Measurements from ENCODE around the gene ARAF.

The ARAF gene

DNA sequence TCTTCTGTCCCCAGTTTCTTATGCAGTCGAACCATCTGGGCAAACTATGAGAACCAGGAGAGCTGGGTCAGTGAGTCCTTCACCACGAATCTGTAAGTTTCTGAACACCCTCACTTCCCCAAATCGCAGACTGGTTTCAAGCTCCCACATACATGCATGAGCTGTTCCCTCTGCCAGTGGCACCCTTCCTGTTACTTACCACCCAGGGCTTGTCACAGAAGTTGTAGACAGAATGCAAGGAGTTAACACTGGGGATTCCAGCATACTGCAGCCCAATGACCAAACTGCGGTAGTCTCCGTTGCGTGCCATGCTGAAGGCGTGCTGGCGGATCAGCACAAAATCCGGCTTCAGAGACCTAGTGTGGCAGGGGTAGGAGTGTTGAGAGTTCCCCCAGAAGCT lies 44.0 kb downstream of the ARAF start:
- H3K79me1 ChIP-seq (ENCODE audit: low read length), result no peaks in the 10 kb centered on the region
- H3K23ac ChIP-seq (ENCODE audit: low read length), result no peak overlapping the region
- no CpG with 5 or more reads among the region's 9 CpGs for WGBS (ENCODE audit: extremely low coverage, insufficient coverage, low lambda C conversion rate)
- H3K27me3 ChIP-seq (ENCODE audit: insufficient read depth, low read length, poor library complexity), result no peaks in the 10 kb centered on the region
- no peak overlapping the region for H2BK120ac ChIP-seq (ENCODE audit: low read depth, low read length)
- no peak overlapping the region for H3K18ac ChIP-seq (ENCODE audit: low read length)
- H4K8ac ChIP-seq (ENCODE audit: low read depth, low read length), result no peak overlapping the region
- H3K9ac ChIP-seq (ENCODE audit: low read length), result no peak overlapping the region
- H2AK5ac ChIP-seq (ENCODE audit: low read length), result no peak overlapping the region
- H3K4me3 ChIP-seq (ENCODE audit: low read length), result no peak overlapping the region
- no peak overlapping the region for H3K4ac ChIP-seq (ENCODE audit: low read depth, low read length)
- H3K4me2 ChIP-seq (ENCODE audit: low read length), result no peak overlapping the region
- peaks cover 2% of the 10 kb centered on the region for H3K4me1 ChIP-seq (ENCODE audit: control insufficient read depth, low read depth, low read length)
- no peak overlapping the region for H4K5ac ChIP-seq (ENCODE audit: low read length)
- no peak overlapping the region for H3K56ac ChIP-seq (ENCODE audit: low read length)
- H3K27ac ChIP-seq (ENCODE audit: low read depth, low read length), result no peak overlapping the region
- H3K79me2 ChIP-seq (ENCODE audit: control insufficient read depth, insufficient read depth, low read length), result no peaks in the 10 kb centered on the region
- H2BK5ac ChIP-seq (ENCODE audit: low read length), result no peak overlapping the region
- H3K36me3 ChIP-seq (ENCODE audit: control insufficient read depth, insufficient read depth, low read length), result no peaks in the 10 kb centered on the region
- H2BK15ac ChIP-seq (replicated peaks; ENCODE audit: low read depth), result no peak overlapping the region
- no peak for DNase-seq

DNA sequence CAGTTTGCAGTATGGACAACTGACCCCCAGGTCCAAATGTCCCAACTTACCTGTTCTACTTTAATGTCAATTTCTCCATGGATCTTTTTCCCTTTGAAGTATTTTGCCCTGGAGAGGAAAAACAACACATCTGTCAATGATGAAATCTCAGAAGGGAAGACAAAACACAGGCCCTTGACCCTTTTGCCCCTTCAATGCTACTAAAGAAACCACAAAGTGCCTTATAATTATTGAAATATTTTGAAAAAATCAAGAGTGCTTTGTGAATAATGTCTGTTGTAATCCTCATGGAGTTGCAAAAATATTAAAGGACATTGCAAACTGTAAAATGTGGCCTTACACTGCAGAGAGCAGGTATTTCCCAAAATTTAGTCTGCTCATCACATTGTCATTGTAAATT lies 46.1 kb downstream of the ARAF start:
- no peak overlapping the region for H3K9ac ChIP-seq (ENCODE audit: low read length)
- no peak overlapping the region for H3K4me2 ChIP-seq (ENCODE audit: low read length)
- no peak overlapping the region for H4K8ac ChIP-seq (ENCODE audit: low read depth, low read length)
- no peak overlapping the region for H3K56ac ChIP-seq (ENCODE audit: low read length)
- H3K27me3 ChIP-seq (ENCODE audit: insufficient read depth, low read length, poor library complexity), result no peaks in the 10 kb centered on the region
- H3K4me1 ChIP-seq (ENCODE audit: control insufficient read depth, low read depth, low read length), result peaks cover 2% of the 10 kb centered on the region
- no peak overlapping the region for H3K4me3 ChIP-seq (ENCODE audit: low read length)
- H2BK120ac ChIP-seq (ENCODE audit: low read depth, low read length), result no peak overlapping the region
- no peak overlapping the region for H3K4ac ChIP-seq (ENCODE audit: low read depth, low read length)
- H4K5ac ChIP-seq (ENCODE audit: low read length), result no peak overlapping the region
- no peak overlapping the region for H2AK5ac ChIP-seq (ENCODE audit: low read length)
- H3K79me2 ChIP-seq (ENCODE audit: control insufficient read depth, insufficient read depth, low read length), result no peaks in the 10 kb centered on the region
- H3K79me1 ChIP-seq (ENCODE audit: low read length), result no peaks in the 10 kb centered on the region
- H3K23ac ChIP-seq (ENCODE audit: low read length), result no peak overlapping the region
- no peak overlapping the region for H2BK5ac ChIP-seq (ENCODE audit: low read length)
- H3K36me3 ChIP-seq (ENCODE audit: control insufficient read depth, insufficient read depth, low read length), result no peaks in the 10 kb centered on the region
- H2BK15ac ChIP-seq (replicated peaks; ENCODE audit: low read depth), result no peak overlapping the region
- H3K18ac ChIP-seq (ENCODE audit: low read length), result no peak overlapping the region
- no peak for DNase-seq
- no peak overlapping the region for H3K27ac ChIP-seq (ENCODE audit: low read depth, low read length)

DNA sequence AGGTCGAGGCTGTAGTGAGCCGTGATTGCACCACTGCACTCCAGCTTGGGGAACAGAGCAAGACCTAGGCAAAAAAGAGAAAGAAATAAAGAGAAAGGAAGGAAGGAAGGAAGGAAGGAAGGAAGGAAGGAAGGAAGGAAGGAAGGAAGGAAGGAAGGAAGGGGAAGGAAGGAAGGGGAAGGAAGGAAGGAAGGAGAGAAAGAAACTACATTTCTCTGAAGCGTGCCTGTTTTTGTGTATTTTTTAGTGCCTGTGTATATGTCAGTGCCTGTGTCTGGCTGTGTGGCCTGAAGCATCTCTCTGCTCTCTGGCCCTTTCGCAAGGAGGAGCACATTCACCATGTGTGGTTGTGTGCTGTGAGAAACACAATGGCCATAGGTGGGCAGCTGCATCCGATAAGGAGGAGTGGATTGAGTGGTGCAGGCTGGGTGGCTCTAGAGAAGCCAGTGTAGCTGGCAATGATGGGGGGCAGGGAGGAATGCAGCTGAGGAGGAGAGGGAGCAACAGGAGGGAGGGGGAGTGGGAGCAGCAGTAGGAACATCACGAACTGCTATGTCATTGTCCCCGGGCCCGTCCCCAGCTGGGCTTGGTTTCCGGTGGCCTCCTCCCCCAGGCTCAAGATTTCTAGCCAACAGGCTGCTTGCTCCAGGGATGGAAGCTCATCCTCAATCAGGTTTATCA lies 47.3 kb downstream of the ARAF start:
- no CpG with 5 or more reads among the region's 9 CpGs for WGBS (ENCODE audit: extremely low coverage, insufficient coverage, low lambda C conversion rate)
- H3K4me3 ChIP-seq (ENCODE audit: low read length), result no peak overlapping the region
- peak; percentile 92 for DNase-seq

DNA sequence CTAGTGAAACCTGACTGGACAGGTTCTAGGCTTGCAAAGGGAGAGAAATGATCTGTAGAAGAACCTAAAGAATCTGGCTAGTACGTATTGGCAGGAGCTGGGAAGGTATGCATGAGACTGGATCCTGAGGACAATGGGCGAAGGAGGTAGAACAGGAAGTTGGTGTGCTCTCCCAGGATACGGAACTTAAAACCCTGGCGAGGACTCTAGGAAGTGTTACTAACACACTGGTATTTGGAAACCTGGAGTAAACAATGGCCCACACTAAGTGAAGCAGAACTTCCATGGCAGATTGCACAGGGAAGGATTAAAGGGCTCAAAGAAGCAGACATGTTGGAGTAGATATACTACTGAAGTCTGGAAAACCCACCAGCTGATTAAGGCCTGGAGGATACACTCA lies 49.5 kb downstream of the ARAF start:
- WGBS (ENCODE audit: extremely low coverage, insufficient coverage, low lambda C conversion rate), result no CpG with 5 or more reads among the region's 4 CpGs
- no peak overlapping the region for H3K23ac ChIP-seq (ENCODE audit: low read length)
- no peak overlapping the region for H3K27ac ChIP-seq (ENCODE audit: low read depth, low read length)
- no peak overlapping the region for H3K4me2 ChIP-seq (ENCODE audit: low read length)
- H3K36me3 ChIP-seq (ENCODE audit: control insufficient read depth, insufficient read depth, low read length), result no peaks in the 10 kb centered on the region
- no peak overlapping the region for H3K56ac ChIP-seq (ENCODE audit: low read length)
- peaks cover 2% of the 10 kb centered on the region for H3K4me1 ChIP-seq (ENCODE audit: control insufficient read depth, low read depth, low read length)
- no peak overlapping the region for H4K5ac ChIP-seq (ENCODE audit: low read length)
- no peak overlapping the region for H3K4ac ChIP-seq (ENCODE audit: low read depth, low read length)
- no peak for DNase-seq
- H3K9ac ChIP-seq (ENCODE audit: low read length), result no peak overlapping the region
- H3K27me3 ChIP-seq (ENCODE audit: insufficient read depth, low read length, poor library complexity), result no peaks in the 10 kb centered on the region
- H2AK5ac ChIP-seq (ENCODE audit: low read length), result no peak overlapping the region
- no peaks in the 10 kb centered on the region for H3K79me2 ChIP-seq (ENCODE audit: control insufficient read depth, insufficient read depth, low read length)
- H4K8ac ChIP-seq (ENCODE audit: low read depth, low read length), result no peak overlapping the region
- no peak overlapping the region for H2BK120ac ChIP-seq (ENCODE audit: low read depth, low read length)
- H2BK15ac ChIP-seq (replicated peaks; ENCODE audit: low read depth), result no peak overlapping the region
- no peaks in the 10 kb centered on the region for H3K79me1 ChIP-seq (ENCODE audit: low read length)
- H3K18ac ChIP-seq (ENCODE audit: low read length), result no peak overlapping the region
- H3K4me3 ChIP-seq (ENCODE audit: low read length), result no peak overlapping the region
- H2BK5ac ChIP-seq (ENCODE audit: low read length), result no peak overlapping the region

More for the DNA sequence above, 47.3 kb downstream of the ARAF start:
- Histone ChIP-seq H4K5ac (ENCODE audit: low read length) (no peak overlapping the region), H3K27ac (ENCODE audit: low read depth, low read length) (no peak overlapping the region), H2AK5ac (ENCODE audit: low read length) (no peak overlapping the region), H4K8ac (ENCODE audit: low read depth, low read length) (no peak overlapping the region), H3K79me2 (ENCODE audit: control insufficient read depth, insufficient read depth, low read length) (no peaks in the 10 kb centered on the region), H3K23ac (ENCODE audit: low read length) (no peak overlapping the region), H3K36me3 (ENCODE audit: control insufficient read depth, insufficient read depth, low read length) (no peaks in the 10 kb centered on the region), H3K56ac (ENCODE audit: low read length) (peak overlapping the region; percentile 84), H3K18ac (ENCODE audit: low read length) (no peak overlapping the region), H3K4me1 (ENCODE audit: control insufficient read depth, low read depth, low read length) (peaks cover 2% of the 10 kb centered on the region), H3K27me3 (ENCODE audit: insufficient read depth, low read length, poor library complexity) (no peaks in the 10 kb centered on the region), H3K79me1 (ENCODE audit: low read length) (no peaks in the 10 kb centered on the region), H3K4ac (ENCODE audit: low read depth, low read length) (peak overlapping the region; percentile 76), H2BK15ac (replicated peaks; ENCODE audit: low read depth) (no peak overlapping the region), H2BK5ac (ENCODE audit: low read length) (peak overlapping the region; percentile 67), H3K4me2 (ENCODE audit: low read length) (no peak overlapping the region), H2BK120ac (ENCODE audit: low read depth, low read length) (no peak overlapping the region), H3K9ac (ENCODE audit: low read length) (no peak overlapping the region)

DNA sequence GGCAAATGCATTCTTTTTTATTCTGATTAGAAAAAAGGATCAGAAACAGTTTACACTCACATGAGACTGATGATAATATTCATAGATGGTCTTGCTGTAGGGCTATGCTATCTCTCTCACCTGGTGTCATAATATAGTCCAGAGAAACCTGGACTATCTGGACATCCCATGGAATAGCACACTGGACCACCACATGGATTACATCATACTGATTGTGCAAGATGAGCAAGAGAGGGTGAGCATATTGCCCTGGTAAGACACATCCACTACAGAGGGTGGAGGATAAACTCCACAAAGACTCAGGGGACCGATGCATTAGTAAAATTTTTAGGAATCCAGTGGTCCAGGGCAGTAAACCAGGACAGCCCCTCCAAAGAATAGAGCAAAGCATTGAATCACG lies 50.5 kb downstream of the ARAF start:
- WGBS (ENCODE audit: extremely low coverage, insufficient coverage, low lambda C conversion rate), result no CpG with 5 or more reads among the region's 2 CpGs

DNA sequence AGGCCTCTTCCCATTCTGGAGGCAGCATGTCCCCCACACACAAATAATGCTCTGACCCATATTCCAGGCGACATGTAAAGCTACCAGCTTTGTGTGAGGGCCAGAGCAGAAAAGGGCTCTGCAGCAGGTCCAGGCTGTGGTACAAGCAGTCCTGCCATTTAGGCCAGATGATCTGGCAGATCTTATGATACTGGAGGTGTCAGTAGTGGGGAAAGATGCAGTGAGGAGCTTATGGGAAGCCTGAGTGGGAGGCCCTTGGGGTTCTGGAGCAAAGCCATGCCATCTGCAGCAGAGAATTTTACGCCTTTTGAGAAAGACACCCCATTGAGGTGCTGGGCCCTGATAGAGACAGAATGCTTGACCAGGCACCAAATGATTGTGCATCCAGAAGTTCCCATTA lies 50.9 kb downstream of the ARAF start:
- no peak for DNase-seq
- WGBS (ENCODE audit: extremely low coverage, insufficient coverage, low lambda C conversion rate), result no CpG with 5 or more reads among the region's 2 CpGs
- H2BK120ac ChIP-seq (ENCODE audit: low read depth, low read length), result no peak overlapping the region
- H3K4me1 ChIP-seq (ENCODE audit: control insufficient read depth, low read depth, low read length), result peaks cover 2% of the 10 kb centered on the region
- H3K27me3 ChIP-seq (ENCODE audit: insufficient read depth, low read length, poor library complexity), result no peaks in the 10 kb centered on the region
- no peak overlapping the region for H3K56ac ChIP-seq (ENCODE audit: low read length)
- no peaks in the 10 kb centered on the region for H3K36me3 ChIP-seq (ENCODE audit: control insufficient read depth, insufficient read depth, low read length)
- H4K5ac ChIP-seq (ENCODE audit: low read length), result no peak overlapping the region
- no peak overlapping the region for H2BK15ac ChIP-seq (replicated peaks; ENCODE audit: low read depth)
- H3K4me2 ChIP-seq (ENCODE audit: low read length), result no peak overlapping the region
- no peak overlapping the region for H2BK5ac ChIP-seq (ENCODE audit: low read length)
- H3K79me2 ChIP-seq (ENCODE audit: control insufficient read depth, insufficient read depth, low read length), result no peaks in the 10 kb centered on the region
- H3K27ac ChIP-seq (ENCODE audit: low read depth, low read length), result no peak overlapping the region
- no peak overlapping the region for H3K23ac ChIP-seq (ENCODE audit: low read length)
- H3K4me3 ChIP-seq (ENCODE audit: low read length), result no peak overlapping the region
- H3K9ac ChIP-seq (ENCODE audit: low read length), result no peak overlapping the region
- no peak overlapping the region for H3K18ac ChIP-seq (ENCODE audit: low read length)
- no peak overlapping the region for H2AK5ac ChIP-seq (ENCODE audit: low read length)
- no peak overlapping the region for H4K8ac ChIP-seq (ENCODE audit: low read depth, low read length)
- H3K4ac ChIP-seq (ENCODE audit: low read depth, low read length), result no peak overlapping the region
- no peaks in the 10 kb centered on the region for H3K79me1 ChIP-seq (ENCODE audit: low read length)

More for the DNA sequence above, 50.5 kb downstream of the ARAF start:
- Histone ChIP-seq H3K4ac (ENCODE audit: low read depth, low read length) (no peak overlapping the region), H3K23ac (ENCODE audit: low read length) (no peak overlapping the region), H4K5ac (ENCODE audit: low read length) (no peak overlapping the region), H3K36me3 (ENCODE audit: control insufficient read depth, insufficient read depth, low read length) (no peaks in the 10 kb centered on the region), H2BK120ac (ENCODE audit: low read depth, low read length) (no peak overlapping the region), H3K27me3 (ENCODE audit: insufficient read depth, low read length, poor library complexity) (no peaks in the 10 kb centered on the region), H3K4me3 (ENCODE audit: low read length) (no peak overlapping the region), H3K79me1 (ENCODE audit: low read length) (no peaks in the 10 kb centered on the region), H3K9ac (ENCODE audit: low read length) (no peak overlapping the region), H3K27ac (ENCODE audit: low read depth, low read length) (no peak overlapping the region), H3K56ac (ENCODE audit: low read length) (no peak overlapping the region), H2BK15ac (replicated peaks; ENCODE audit: low read depth) (no peak overlapping the region), H2AK5ac (ENCODE audit: low read length) (no peak overlapping the region), H3K18ac (ENCODE audit: low read length) (no peak overlapping the region), H3K4me2 (ENCODE audit: low read length) (no peak overlapping the region), H2BK5ac (ENCODE audit: low read length) (no peak overlapping the region), H3K4me1 (ENCODE audit: control insufficient read depth, low read depth, low read length) (peaks cover 2% of the 10 kb centered on the region), H4K8ac (ENCODE audit: low read depth, low read length) (no peak overlapping the region), H3K79me2 (ENCODE audit: control insufficient read depth, insufficient read depth, low read length) (no peaks in the 10 kb centered on the region)
- DNase-seq, result no peak
